SK-N-SH (cell line): ENCODE measurements around the gene MAP1LC3B. TPM values are rescaled to one million over a fixed set of nuclear protein-coding genes. Genes with fewer than 3 reads are reported as not detected.

ENCODE experiments used
- CTCF ChIA-PET: fragments of 300-600, 350-600 bp; formaldehyde crosslinking; extraction: SDS; loops from one replicate; lab custom pipeline; 2021; lab: Yijun Ruan, JAX
- POLR2A ChIA-PET: fragments of 350-600 bp; sonication (Branson Sonifier 250); formaldehyde crosslinking; extraction: SDS; loops from one replicate; lab custom pipeline; 2020; ENCODE audit warnings: antibody characterized with exemption, inconsistent platforms; lab: Yijun Ruan, JAX
- DNase-seq: peaks from one replicate; pipeline ENCODE4 v3.0.0; 2012
- H2AFZ ChIP-seq: fragments of 200-600 bp; sonication (generic); 2 replicates; pipeline ENCODE4 v1.8.1; 2016; ENCODE audit warnings: antibody characterized with exemption, mild to moderate bottlenecking, low read depth
- H3F3A ChIP-seq: fragments of 200-600 bp; sonication (generic); replicated peaks from 2 replicates; pipeline ENCODE3; 2016; ENCODE audit warnings: antibody characterized with exemption, mild to moderate bottlenecking; ENCODE audit not compliant: insufficient read depth
- H3K27ac ChIP-seq, 2 experiments: fragments of 200-500 bp in 1 of 2; fragments of 200-600 bp in 1 of 2; sonication (Bioruptor generic) in 1 of 2; sonication (generic), shearing (Covaris generic) in 1 of 2; 2 replicates each; pipeline versions ENCODE4 v1.5.1 to v1.6.1; 2014 to 2016; ENCODE audit warnings: low read depth in 2 of 2, inconsistent platforms in 1 of 2, low read length in 1 of 2, mild to moderate bottlenecking in 1 of 2, mixed read lengths in 1 of 2
- H3K27me3 ChIP-seq: fragments of 200-600 bp; sonication (generic), shearing (Covaris generic); 2 replicates; pipeline ENCODE4 v1.6.1; 2016; ENCODE audit warnings: mixed run types; ENCODE audit not compliant: insufficient read depth
- H3K36me3 ChIP-seq, 2 experiments: fragments of 200-500 bp in 1 of 2; fragments of 200-600 bp in 1 of 2; sonication (Bioruptor generic) in 1 of 2; sonication (generic) in 1 of 2; replicated peaks in 1 of 2; 2 replicates each; pipeline versions ENCODE3 to v1.5.1; 2014 to 2016; ENCODE audit warnings: low read length in 1 of 2, mild to moderate bottlenecking in 1 of 2; ENCODE audit not compliant: insufficient read depth in 2 of 2, control insufficient read depth in 1 of 2
- H3K4me1 ChIP-seq, 2 experiments: fragments of 200-500 bp in 1 of 2; fragments of 200-600 bp in 1 of 2; sonication (Bioruptor generic) in 1 of 2; sonication (generic), shearing (Covaris generic) in 1 of 2; 2 replicates each; pipeline versions ENCODE4 v1.5.1 to v1.6.1; 2014 to 2016; ENCODE audit warnings: low read depth in 1 of 2, low read length in 1 of 2, mixed run types in 1 of 2; ENCODE audit not compliant: insufficient read depth in 2 of 2, control insufficient read depth in 1 of 2
- H3K4me2 ChIP-seq: fragments of 200-600 bp; sonication (generic), shearing (Covaris generic); 2 replicates; pipeline ENCODE4 v1.6.1; 2017; ENCODE audit warnings: mixed run types
- H3K4me3 ChIP-seq, 2 experiments: fragments of 200-500 bp in 1 of 2; fragments of 200-600 bp in 1 of 2; sonication (Bioruptor generic) in 1 of 2; sonication (generic), shearing (Covaris generic) in 1 of 2; 2 replicates each; pipeline versions ENCODE4 v1.5.1 to v1.8.1; 2014 to 2016; ENCODE audit warnings: low read depth in 2 of 2, inconsistent platforms in 1 of 2, low read length in 1 of 2, mild to moderate bottlenecking in 1 of 2, mixed read lengths in 1 of 2, moderate library complexity in 1 of 2
- H3K79me2 ChIP-seq: fragments of 200-600 bp; sonication (generic); 2 replicates; pipeline ENCODE4 v1.8.1; 2017; ENCODE audit warnings: mild to moderate bottlenecking; ENCODE audit not compliant: insufficient read depth
- H3K9ac ChIP-seq: fragments of 200-600 bp; sonication (generic); 2 replicates; pipeline ENCODE4 v1.6.1; 2017; ENCODE audit warnings: mixed run types
- H3K9me2 ChIP-seq: fragments of 200-600 bp; sonication (generic); 2 replicates; pipeline ENCODE4 v1.6.1; 2017; ENCODE audit warnings: mixed run types
- H3K9me3 ChIP-seq: fragments of 200-600 bp; sonication (generic); 2 replicates; pipeline ENCODE4 v1.6.1; 2017; ENCODE audit warnings: mixed run types, mild to moderate bottlenecking, moderate library complexity
- H4K20me1 ChIP-seq: fragments of 200-600 bp; sonication (generic); 2 replicates; pipeline ENCODE4 v1.6.1; 2017; ENCODE audit warnings: mild to moderate bottlenecking, mixed run types; ENCODE audit not compliant: insufficient read depth
- CHD2 ChIP-seq: fragments of 150-350 bp; IDR thresholded peaks from 2 replicates; pipeline ENCODE4 v1.6.1; 2018; ENCODE audit warnings: low read length; ENCODE audit not compliant: partially characterized antibody
- ELF1 ChIP-seq: IDR thresholded peaks from 2 replicates; pipeline ENCODE4 v1.4.0; 2012
- EZH2phosphoT487 ChIP-seq: fragments of 200-600 bp; sonication (generic); IDR thresholded peaks from 2 replicates; pipeline ENCODE4 v1.6.1; 2017; ENCODE audit warnings: low read depth, mixed run types, mild to moderate bottlenecking, antibody characterized with exemption, moderate library complexity, borderline replicate concordance
- FOSL2 ChIP-seq: IDR thresholded peaks from 2 replicates; pipeline ENCODE4 v1.4.0; 2012; ENCODE audit warnings: low read depth, mild to moderate bottlenecking, moderate library complexity, borderline replicate concordance
- MEF2A ChIP-seq: IDR thresholded peaks from 2 replicates; pipeline ENCODE4 v1.4.0; 2012; ENCODE audit warnings: low read depth, borderline replicate concordance
- NFIC ChIP-seq: IDR thresholded peaks from 2 replicates; pipeline ENCODE4 v1.4.0; 2012; ENCODE audit warnings: borderline replicate concordance
- NRF1 ChIP-seq: IDR thresholded peaks from 2 replicates; pipeline ENCODE4 v1.6.1; 2012; ENCODE audit warnings: low read depth, mild to moderate bottlenecking, low read length
- POLR2AphosphoS5 ChIP-seq: IDR thresholded peaks from 2 replicates; pipeline ENCODE4 v1.6.1; 2012; ENCODE audit warnings: low read depth, low read length
- RAD21 ChIP-seq: IDR thresholded peaks from 2 replicates; pipeline ENCODE4 v1.6.1; 2012; ENCODE audit warnings: mild to moderate bottlenecking, low read length
- RCOR1 ChIP-seq: fragments of 150-350 bp; IDR thresholded peaks from 2 replicates; pipeline ENCODE4 v1.6.1; 2017; ENCODE audit warnings: antibody characterized with exemption, low read length
- RFX5 ChIP-seq: IDR thresholded peaks from 2 replicates; pipeline ENCODE4 v1.6.1; 2012; ENCODE audit warnings: mild to moderate bottlenecking, improper control_type of control experiment, low read length
- RXRA ChIP-seq: IDR thresholded peaks from 2 replicates; pipeline ENCODE4 v1.4.0; 2012; ENCODE audit warnings: low read depth, mild to moderate bottlenecking, borderline replicate concordance
- SMC3 ChIP-seq: IDR thresholded peaks from 2 replicates; pipeline ENCODE4 v1.6.1; 2012; ENCODE audit warnings: low read depth, low read length, improper control_type of control experiment
- TAF1 ChIP-seq: IDR thresholded peaks from 2 replicates; pipeline ENCODE4 v1.6.1; 2012; ENCODE audit warnings: low read depth, mild to moderate bottlenecking, low read length, moderate library complexity, borderline replicate concordance
- TCF12 ChIP-seq: IDR thresholded peaks from 2 replicates; pipeline ENCODE4 v1.4.0; 2012
- TEAD4 ChIP-seq: IDR thresholded peaks from 2 replicates; pipeline ENCODE4 v1.4.0; 2012; ENCODE audit warnings: mild to moderate bottlenecking, borderline replicate concordance; ENCODE audit not compliant: insufficient read depth
- WGBS: methylation state at CpG from one replicate; pipeline ENCODE4 v1.1.6; 2017; ENCODE audit warnings: low lambda C conversion rate; 5-methylcytosine and 5-hydroxymethylcytosine counted together
- polyA plus RNA-seq, 3 experiments: library from polyadenylated mRNA; depleted of rRNA; stranded (reverse); fragments of >200 nt; gene quantifications; 2 replicates each; pipeline ENCODE4 v1.2.3, GENCODE V29; 2012
- TF ChIP-seq, protein P1 (sequence below): IDR thresholded peaks from 2 replicates; pipeline ENCODE4; 2012
- TF ChIP-seq, protein P2 (sequence below): IDR thresholded peaks from 2 replicates; pipeline ENCODE4 v1.6.1; 2012; ENCODE audit warnings: mild to moderate bottlenecking, low read depth, low read length, moderate library complexity
- TF ChIP-seq, protein P3 (sequence below): fragments of 200-600 bp; sonication (generic); IDR thresholded peaks from 2 replicates; pipeline ENCODE4 v1.6.1; 2017; ENCODE audit warnings: antibody characterized with exemption, mild to moderate bottlenecking, moderate library complexity

MAP1LC3B gene
- polyA plus RNA-seq, 1 of the 3 experiments (the other 2 are of a cell fraction): 33.7 TPM

DNA sequence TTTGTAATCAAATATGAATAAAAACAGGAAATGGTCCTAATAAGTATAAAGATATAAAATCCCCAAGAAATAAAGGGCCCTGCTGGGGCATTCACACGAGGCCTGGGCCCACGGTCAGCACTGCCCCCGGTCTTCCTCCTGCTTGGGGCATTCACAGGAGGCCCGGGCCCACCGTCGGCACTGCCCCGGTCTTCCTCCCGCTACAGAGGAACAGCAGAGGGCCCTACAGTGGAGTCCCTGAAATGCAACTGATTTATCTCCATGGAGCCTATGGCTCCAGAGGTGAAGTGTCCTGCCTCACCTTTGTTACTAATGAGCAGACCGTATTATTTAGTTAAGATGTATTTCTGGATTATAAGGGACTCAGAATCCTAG lies 46.5 kb downstream of the MAP1LC3B start:
- H3F3A ChIP-seq: peaks cover 24% of the 10 kb centered on the region
- peaks cover 80% of the 10 kb centered on the region for H3K79me2 ChIP-seq
- no peak overlapping the region for H2AFZ ChIP-seq
- TF ChIP-seq TCF12: no peak
- TF ChIP-seq, protein P1, sequence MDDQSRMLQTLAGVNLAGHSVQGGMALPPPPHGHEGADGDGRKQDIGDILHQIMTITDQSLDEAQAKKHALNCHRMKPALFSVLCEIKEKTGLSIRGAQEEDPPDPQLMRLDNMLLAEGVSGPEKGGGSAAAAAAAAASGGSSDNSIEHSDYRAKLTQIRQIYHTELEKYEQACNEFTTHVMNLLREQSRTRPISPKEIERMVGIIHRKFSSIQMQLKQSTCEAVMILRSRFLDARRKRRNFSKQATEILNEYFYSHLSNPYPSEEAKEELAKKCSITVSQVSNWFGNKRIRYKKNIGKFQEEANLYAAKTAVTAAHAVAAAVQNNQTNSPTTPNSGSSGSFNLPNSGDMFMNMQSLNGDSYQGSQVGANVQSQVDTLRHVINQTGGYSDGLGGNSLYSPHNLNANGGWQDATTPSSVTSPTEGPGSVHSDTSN: no peak
- no peak for TF ChIP-seq EZH2phosphoT487
- TF ChIP-seq ELF1: no peak
- no peak for TF ChIP-seq FOSL2
- TF ChIP-seq, protein P2, sequence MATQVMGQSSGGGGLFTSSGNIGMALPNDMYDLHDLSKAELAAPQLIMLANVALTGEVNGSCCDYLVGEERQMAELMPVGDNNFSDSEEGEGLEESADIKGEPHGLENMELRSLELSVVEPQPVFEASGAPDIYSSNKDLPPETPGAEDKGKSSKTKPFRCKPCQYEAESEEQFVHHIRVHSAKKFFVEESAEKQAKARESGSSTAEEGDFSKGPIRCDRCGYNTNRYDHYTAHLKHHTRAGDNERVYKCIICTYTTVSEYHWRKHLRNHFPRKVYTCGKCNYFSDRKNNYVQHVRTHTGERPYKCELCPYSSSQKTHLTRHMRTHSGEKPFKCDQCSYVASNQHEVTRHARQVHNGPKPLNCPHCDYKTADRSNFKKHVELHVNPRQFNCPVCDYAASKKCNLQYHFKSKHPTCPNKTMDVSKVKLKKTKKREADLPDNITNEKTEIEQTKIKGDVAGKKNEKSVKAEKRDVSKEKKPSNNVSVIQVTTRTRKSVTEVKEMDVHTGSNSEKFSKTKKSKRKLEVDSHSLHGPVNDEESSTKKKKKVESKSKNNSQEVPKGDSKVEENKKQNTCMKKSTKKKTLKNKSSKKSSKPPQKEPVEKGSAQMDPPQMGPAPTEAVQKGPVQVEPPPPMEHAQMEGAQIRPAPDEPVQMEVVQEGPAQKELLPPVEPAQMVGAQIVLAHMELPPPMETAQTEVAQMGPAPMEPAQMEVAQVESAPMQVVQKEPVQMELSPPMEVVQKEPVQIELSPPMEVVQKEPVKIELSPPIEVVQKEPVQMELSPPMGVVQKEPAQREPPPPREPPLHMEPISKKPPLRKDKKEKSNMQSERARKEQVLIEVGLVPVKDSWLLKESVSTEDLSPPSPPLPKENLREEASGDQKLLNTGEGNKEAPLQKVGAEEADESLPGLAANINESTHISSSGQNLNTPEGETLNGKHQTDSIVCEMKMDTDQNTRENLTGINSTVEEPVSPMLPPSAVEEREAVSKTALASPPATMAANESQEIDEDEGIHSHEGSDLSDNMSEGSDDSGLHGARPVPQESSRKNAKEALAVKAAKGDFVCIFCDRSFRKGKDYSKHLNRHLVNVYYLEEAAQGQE: no peak
- no peak for TF ChIP-seq NFIC
- no peak for TF ChIP-seq POLR2AphosphoS5
- TF ChIP-seq RAD21: no peak
- no peak for TF ChIP-seq NRF1
- TF ChIP-seq SMC3: no peak
- no peak for TF ChIP-seq TEAD4
- TF ChIP-seq, protein P3, sequence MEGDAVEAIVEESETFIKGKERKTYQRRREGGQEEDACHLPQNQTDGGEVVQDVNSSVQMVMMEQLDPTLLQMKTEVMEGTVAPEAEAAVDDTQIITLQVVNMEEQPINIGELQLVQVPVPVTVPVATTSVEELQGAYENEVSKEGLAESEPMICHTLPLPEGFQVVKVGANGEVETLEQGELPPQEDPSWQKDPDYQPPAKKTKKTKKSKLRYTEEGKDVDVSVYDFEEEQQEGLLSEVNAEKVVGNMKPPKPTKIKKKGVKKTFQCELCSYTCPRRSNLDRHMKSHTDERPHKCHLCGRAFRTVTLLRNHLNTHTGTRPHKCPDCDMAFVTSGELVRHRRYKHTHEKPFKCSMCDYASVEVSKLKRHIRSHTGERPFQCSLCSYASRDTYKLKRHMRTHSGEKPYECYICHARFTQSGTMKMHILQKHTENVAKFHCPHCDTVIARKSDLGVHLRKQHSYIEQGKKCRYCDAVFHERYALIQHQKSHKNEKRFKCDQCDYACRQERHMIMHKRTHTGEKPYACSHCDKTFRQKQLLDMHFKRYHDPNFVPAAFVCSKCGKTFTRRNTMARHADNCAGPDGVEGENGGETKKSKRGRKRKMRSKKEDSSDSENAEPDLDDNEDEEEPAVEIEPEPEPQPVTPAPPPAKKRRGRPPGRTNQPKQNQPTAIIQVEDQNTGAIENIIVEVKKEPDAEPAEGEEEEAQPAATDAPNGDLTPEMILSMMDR: no peak
- TF ChIP-seq MEF2A: no peak
- TF ChIP-seq RCOR1: no peak
- no peak for TF ChIP-seq CHD2
- TF ChIP-seq RXRA: no peak
- TF ChIP-seq TAF1: no peak
- TF ChIP-seq RFX5: no peak
- DNase-seq: no peak
- peaks cover 19 to 26% of the 10 kb centered on the region in 2 experiments for H3K4me1 ChIP-seq
- ChIA-PET POLR2A (interaction anchor here (0.6 kb wide), 1 partner anchor 7 kb away, joined by 3 read pairs; no protein-coding TSS in a partner anchor), CTCF (interaction anchor here (0.6 to 3.4 kb wide), 10 partner anchors 12 to 140 kb away, joined by 3 to 11 read pairs (median 4); no protein-coding TSS in a partner anchor)
- H3K27ac ChIP-seq: no peak overlapping the region
- H3K4me2 ChIP-seq: no peak overlapping the region
- no peak overlapping the region for H3K9ac ChIP-seq
- no peaks in the 10 kb centered on the region for H3K9me2 ChIP-seq
- WGBS: 92% methylated on average over 4 of the region's 9 CpGs
- H3K27me3 ChIP-seq: no peaks in the 10 kb centered on the region
- no peaks in the 10 kb centered on the region for H3K9me3 ChIP-seq
- H3K36me3 ChIP-seq: no peaks in the 10 kb centered on the region
- no peak overlapping the region for H3K4me3 ChIP-seq
- H4K20me1 ChIP-seq: peaks cover 25% of the 10 kb centered on the region
